Measurements from ENCODE around the gene RNF39.

DNA sequence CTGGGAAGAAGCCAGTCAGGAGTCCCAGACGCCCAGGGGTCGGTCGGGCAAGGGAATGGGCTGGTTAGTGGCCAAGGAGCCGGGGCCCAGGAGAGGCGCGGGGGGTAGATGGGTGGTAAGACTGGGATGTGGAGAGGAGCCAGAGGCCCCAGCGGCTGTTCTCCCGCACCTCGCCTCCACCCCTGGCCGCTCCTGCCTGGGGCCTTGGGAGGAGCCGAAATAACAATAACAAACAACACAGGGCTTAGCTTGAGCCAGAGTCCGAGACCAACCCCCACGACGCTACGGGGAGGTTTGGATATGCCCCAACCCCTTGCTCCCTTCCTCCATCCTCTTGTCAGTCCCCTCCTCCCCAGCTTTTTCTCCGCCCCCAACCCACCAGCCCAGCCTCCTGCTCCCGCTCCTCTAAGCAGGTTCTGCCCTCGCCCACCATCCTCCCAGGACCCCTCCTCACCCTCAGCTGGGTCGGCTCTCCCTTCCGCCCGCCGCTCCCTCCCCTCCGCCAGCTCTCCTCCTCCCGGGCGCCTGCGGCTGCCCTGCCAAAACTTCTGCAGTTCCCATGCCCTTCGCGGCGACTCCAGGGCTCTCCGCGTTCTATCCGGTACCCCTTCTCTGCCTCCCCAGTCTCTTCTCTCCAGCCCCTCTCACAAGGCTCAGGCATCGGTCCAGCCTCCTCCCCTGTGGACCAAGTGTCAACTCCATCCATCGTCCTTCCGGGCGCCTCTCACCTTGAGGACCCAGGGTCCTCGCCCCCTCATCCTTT is 1.1 kb downstream of the RNF39 start:
- TF ChIP-seq, protein P1, sequence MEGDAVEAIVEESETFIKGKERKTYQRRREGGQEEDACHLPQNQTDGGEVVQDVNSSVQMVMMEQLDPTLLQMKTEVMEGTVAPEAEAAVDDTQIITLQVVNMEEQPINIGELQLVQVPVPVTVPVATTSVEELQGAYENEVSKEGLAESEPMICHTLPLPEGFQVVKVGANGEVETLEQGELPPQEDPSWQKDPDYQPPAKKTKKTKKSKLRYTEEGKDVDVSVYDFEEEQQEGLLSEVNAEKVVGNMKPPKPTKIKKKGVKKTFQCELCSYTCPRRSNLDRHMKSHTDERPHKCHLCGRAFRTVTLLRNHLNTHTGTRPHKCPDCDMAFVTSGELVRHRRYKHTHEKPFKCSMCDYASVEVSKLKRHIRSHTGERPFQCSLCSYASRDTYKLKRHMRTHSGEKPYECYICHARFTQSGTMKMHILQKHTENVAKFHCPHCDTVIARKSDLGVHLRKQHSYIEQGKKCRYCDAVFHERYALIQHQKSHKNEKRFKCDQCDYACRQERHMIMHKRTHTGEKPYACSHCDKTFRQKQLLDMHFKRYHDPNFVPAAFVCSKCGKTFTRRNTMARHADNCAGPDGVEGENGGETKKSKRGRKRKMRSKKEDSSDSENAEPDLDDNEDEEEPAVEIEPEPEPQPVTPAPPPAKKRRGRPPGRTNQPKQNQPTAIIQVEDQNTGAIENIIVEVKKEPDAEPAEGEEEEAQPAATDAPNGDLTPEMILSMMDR (conservative IDR thresholded peaks at IDR 0.05; ENCODE audit: low read depth, low read length): no peak
- TF ChIP-seq FOS (IDR thresholded peaks at IDR 0.05; ENCODE audit: low read depth, low read length): no peak
